SHP77 (cell line): Measurements from ENCODE around the gene MPPED1.

ENCODE experiments used
- DNase-seq, 2 experiments: peaks; one replicate each; lab custom pipeline; 2025; lab: John Stamatoyannopoulos, UW

MPPED1 gene

DNA sequence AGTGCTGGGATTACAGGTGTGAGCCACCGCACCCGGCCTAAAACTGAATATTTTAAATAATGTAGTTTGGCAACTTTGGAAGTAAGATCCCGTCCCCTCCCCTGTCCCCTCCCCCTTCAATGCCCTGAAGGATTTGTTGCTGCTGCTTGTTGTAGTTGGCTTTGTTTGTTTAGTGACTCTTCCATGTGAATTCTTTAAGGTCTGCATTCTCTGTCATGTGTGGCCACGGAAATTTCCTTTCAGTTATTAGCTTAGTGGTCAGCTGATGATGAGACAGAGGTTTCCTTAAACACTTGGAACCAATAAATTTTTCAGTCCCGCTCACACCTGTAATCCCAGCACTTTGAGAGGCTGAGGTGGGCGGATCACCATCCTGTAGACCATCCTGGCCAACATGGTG lies 109.9 kb downstream of the MPPED1 start:
- DNase-seq, result no peak

DNA sequence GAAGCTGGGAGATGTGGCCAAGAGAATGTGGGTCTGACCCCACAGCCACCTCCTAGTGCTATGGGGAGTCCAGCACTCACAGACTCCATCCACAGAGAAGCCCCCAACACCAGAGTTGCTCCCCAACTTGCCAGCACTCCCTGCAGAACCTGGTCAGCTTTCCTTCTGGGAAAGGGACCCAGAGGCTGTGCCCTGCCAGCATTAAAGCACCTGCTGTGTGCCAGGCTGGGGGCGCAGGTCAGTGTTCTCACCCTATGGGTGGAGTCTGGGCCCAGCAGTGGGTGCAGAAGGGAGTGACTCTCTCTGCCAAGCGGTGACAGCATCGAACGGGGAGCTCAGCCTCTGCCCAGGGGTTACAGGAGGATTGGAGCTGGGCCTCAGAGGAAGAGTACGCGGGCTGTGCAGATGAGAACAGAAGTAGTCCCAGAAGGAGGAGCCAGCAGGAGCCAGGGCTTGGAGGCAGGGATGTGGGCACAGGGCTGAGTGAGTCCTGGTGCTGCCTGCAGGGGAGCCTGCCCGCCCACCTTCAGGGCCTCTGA lies 114.4 kb downstream of the MPPED1 start:
- no peak for DNase-seq

GRCh38 chr22:43526946-43527345 lies 115.1 kb downstream of the MPPED1 start:
- no peak for DNase-seq

- DNase-seq, result no peak
Measured at GRCh38 chr22:43528601-43529360, 117.0 kb downstream of the MPPED1 start.

DNA sequence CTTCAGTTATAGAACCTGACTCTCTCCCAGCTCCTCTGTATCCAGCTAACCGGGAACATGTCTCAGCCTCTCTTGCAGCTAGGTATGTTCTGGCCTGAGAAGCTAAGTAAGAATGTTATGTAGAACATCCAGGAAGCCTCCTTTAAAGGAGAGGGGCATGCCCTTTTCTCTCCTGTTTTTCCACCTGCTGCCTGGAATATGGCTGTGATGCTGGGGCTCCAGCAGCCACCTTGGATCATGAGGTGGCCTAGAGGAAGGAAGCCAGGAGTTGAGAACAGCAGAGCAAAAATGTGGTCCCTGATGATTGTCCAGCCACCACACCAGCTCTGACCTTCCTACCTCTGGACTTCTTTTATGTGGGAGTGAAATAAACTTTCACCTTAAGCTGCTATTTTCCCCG lies 117.6 kb downstream of the MPPED1 start:
- DNase-seq, result no peak

DNA sequence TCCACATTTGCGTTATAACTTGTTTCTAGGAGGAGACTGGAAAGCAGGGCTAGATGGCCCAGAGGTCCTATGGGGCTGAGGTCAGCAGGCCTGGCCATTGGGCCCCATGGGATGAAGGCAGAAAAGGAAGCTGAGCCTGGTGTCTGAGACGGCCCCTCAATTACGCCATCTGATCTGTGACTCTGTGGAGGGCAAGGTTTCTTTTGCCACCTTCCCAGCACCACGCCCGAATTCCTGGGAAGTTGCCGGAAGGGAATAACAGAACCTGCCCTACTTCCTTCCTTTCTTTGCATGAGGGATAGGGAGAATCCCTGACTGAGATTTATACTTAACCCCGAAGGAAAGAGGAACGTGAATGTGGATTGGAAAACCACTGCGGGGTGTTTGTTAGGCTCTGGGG lies 118.1 kb downstream of the MPPED1 start:
- DNase-seq, result no peak

DNA sequence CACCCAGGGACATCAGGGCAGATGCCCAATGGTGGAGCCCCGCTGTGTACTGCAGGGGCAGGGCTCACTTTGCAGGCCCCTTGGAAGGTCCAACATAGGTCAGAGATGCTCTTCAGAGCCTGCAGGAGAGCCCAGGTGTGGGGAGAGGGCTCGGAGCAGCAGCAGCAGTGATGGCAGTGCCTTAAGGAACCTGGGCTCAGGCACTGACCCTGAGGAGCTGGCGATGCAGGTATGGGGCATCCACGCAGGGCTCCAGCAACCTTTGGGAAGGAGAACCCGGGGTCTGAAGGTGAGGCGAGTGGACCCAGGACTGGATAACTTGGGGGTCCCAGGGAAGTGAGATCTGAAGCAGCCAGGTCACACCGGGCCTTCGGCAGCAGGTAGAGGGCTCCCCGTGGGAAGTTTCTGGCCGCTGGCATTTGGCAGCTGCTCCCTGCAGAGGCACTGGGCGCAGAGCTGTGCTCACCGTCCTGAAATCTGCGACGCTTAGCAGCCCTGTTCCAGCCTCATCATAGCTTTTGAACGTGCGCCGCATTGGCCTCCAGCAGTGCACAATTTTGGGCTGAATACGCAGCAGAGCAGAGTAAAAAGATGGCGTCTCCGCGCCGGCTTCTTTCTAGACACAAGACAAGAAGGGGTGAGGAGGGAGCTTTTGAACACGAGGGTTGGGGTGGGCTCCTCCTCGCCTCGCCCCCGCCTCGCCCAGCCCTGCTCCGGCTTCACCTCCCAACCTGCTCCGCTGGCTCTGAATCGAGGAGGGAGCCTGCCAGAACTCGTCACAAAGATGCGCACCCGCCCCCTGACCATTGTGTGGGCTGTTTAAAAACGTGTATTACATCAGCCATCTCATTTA lies 118.8 kb downstream of the MPPED1 start:
- DNase-seq, result no peak

- DNase-seq, result no peak
Measured at GRCh38 chr22:43531651-43532050, 119.8 kb downstream of the MPPED1 start.

- DNase-seq, result no peak
Measured at GRCh38 chr22:43532301-43533155, 120.7 kb downstream of the MPPED1 start.

DNA sequence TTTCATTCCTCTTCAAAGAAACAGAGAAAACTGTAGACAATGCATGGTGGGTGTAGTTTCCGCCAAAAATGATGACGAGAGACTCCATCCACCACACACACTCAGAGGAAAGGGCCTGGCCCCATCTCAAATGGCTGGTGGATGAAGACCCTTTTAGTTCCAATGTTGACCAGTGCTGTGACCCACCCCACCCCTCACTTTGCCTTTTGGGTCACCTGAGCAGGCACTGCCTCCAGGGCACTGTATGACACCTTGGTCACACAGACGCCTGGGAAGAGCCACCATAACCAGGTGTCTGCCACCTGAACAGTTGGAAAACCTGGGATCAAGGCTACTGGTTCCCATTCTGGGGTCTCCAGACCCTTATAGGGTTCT lies 121.3 kb downstream of the MPPED1 start:
- DNase-seq, result no peak

DNA sequence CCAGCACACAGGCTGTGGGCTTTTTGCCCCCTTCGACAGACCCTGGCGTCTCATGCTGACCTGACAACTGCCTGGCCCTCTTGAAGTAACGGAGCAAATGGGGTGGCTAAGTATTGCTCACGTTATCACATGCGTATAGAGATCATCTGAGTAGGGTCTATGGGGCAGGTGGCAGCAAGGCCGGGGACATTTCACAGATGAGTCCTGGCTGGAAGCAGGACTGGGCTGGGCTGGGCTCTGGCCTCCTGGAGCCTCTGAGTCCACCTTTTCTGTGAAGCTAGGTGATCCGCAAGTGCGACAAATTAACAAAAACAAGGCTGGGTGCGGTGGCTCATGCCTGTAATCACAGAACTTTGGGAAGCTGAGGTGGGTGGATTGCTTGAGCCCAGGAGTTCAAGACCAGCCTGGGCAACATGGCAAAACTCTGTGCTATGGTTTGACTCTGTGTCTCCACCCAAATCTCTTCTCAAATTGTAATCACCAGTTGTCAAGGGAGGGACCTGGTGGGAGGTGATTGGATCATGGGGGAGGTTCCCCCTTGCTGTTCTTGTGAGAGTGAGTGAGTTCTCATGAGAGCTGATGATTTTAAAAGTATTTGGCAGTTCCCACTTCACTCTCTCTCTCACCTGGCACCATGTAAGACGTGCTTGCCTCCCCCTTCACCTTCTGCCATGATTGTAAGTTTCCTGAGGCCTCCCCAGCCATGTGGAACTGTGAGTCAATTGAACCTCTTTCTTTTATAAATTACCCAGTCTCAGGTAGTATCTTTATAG lies 122.0 kb downstream of the MPPED1 start:
- DNase-seq, result no peak

DNA sequence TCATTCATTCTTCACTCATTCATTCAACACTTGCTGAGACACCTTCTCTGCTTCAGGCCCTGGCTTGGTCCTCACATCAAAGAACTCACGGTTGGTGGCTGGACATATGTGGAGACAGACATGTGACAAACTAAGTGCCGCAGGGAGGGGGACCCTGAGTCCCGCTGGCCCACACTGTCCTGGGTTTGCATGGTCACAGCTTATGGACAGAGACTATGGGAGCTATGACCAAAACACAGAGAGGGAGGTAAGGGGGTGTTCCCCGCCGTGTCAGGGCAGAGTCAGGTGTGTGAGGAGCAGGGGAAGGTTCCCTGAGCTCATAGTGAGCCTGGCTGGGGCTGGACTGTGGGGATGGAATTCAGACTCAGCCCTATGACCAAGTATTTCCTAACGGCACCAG lies 123.1 kb downstream of the MPPED1 start:
- no peak for DNase-seq

DNA sequence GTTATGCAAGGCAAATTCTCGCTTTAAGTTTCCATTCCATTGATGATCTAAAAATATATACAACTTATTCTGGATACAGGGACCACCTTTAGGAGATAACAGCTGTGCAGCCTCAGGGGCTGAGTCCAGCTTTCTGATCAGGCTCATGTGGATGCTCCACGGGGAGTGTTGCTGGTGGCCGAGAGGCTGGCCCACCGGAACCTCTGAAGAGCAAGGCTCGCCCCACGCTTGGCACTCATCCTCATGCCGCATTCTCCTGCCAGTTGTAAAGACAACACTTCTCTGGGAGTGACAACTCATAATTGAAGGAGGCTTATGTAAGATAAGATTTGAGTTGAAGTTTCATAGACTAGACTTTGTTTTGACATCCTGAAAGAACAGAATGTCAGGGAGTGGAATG lies 123.5 kb downstream of the MPPED1 start:
- DNase-seq, result no peak

- no peak for DNase-seq
Measured at GRCh38 chr22:43535741-43536140, 123.9 kb downstream of the MPPED1 start.

DNA sequence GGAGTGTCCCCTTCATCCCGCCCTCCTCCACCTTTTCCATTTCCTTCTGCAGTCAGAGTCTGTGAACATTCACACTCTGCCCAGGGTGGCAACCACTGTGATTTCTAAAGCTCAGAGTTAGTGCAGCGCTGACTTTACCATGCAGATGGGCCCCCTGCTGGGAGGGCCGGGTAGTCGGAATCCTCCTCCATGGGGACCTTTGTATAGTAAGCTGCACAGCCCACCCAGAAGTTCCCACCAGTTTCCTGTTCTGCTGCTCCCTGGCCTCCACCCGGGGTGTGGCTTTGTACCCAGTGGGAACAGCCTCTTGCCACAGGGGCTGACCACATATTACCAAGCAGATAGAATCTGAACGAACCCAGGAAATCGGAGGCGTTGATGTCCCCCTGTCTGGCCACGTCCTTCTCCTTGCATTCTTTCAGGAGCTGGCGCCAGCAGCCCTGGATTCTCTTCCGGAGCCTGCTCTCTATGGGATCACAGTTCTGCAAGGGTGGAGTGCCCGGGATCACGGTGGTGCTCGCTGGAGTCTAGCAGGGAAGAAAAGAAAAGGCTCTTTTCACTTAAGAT lies 125.3 kb downstream of the MPPED1 start:
- no peak for DNase-seq

- DNase-seq, result no peak
Measured at GRCh38 chr22:43539572-43540528, 128.0 kb downstream of the MPPED1 start.

GRCh38 chr22:43540529-43540923 lies 128.7 kb downstream of the MPPED1 start:
- DNase-seq, result no peak

DNA sequence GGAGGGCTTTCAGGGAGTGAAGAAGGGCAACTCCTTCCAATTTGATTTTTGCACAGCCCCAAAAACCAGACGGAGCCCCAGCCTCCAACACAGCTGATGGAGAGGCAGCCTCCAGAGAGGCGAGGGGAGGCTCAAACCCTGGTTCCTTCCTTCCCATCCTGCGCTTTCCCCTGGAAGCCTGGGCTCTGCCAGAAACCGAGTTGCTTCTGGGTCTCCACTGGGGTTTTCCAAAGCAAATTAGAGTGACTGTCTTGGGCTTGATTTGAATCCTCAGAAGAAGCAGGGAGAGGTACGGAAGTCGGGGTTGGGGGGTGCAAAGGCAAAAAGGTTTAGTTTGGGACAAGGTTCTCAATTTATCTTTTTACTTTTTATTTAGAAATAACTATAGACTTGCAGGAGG lies 129.2 kb downstream of the MPPED1 start:
- DNase-seq, result no peak

GRCh38 chr22:43541462-43542407 lies 129.9 kb downstream of the MPPED1 start:
- DNase-seq, result no peak
